ENCODE results near the gene PRKCE. TPM values are rescaled to one million over a fixed set of nuclear protein-coding genes. Genes with fewer than 3 reads are reported as not detected.

The PRKCE gene
- total RNA-seq, 4 donors from 2014 or later, result 5.9 to 21.2 (median 18.5) TPM

DNA sequence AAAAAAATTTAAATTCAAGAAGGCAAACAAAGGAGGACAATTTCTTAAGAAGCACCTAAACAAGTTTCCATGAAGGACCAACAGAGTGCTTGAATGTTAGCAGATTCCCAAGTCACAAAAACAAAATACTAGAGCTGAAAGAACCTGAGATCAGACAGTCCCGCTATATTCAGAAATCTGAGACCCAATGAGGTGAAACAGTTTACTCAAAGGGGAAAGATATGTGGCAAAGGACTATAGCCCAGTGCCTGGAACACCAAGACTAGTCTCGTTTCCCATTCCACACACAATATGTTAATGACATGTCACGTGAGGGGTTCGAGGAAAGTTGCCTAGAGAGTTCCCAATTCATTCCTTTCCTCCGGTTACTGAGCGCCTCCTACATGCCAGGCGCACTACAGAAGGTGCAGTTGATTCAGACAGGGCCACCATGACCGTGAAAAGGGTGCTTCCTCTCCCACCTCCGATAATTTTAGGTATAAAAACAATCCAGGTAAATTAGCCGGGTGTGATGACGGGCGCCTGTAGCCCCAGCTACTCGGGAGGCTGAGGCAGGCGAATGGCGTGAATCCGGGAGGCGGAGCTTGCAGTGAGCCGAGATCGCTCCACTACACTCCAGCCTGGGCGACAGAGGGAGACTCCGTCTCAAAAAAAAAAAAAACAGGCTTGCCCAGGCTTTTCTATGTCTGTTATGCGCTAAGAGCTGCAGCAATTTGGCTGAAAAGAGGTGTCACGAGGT, 41.0 kb upstream of the PRKCE start:
- ATAC-seq, result peak; percentile 55
- peaks cover 5 to 54% (median 18%) of the 10 kb centered on the region in 3 donors for H3K4me1 ChIP-seq
- H3K27me3 ChIP-seq, result no peaks in the 10 kb centered on the region

DNA sequence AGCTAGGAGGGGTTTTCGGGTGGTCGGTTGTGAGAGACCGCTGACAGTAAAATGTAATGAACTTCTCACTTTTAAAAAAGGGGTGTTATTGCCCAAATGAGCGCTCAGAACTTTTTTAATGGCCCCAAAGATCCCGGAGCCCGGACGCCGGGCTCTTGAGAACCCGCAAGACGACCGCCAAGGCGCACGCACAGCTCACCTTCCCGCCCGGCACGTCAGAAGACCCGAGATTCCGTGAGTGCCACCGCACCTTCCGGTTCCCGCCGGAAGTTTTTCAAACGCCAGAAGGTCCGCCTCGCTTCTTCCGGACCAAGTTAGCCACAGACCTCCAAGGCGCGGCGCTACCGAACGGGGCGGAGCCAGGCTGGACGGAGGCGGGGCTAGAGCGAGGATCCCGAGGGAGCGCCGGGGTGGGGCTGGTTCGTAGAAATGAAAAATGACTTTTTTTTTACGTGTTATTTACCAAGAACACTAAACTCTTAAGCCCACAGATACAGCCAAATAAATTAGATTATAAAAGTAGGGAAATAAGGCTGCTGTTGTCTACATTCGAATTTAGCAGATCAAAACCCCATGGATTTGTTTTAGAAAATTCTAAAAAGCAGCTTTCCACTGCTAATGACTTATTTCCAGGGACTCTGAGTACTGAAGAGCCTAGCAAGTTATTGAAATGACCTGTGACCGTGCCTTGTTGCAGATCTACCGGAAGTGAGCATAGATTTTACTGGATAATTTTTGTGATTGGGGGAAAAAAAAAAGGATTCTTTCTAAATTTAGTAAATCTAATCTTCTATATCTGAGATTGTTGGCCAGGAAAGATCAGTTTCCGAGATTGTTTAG, 40.2 kb upstream of the PRKCE start, which contains the start of gene SRBD1:
SRBD1 (minus strand) TSS at position 248 of the 840 bp plus-strand sequence. CDS start 5,826 bp downstream, outside the sequence.
- TF ChIP-seq POLR2AphosphoS5 (IDR thresholded peaks at IDR 0.05) (peak; percentile 72), EP300 (IDR thresholded peaks at IDR 0.05) (no peak), POLR2A (IDR thresholded peaks at IDR 0.05) (peak; percentile 36 to 38)
- TF ChIP-seq, protein P1, sequence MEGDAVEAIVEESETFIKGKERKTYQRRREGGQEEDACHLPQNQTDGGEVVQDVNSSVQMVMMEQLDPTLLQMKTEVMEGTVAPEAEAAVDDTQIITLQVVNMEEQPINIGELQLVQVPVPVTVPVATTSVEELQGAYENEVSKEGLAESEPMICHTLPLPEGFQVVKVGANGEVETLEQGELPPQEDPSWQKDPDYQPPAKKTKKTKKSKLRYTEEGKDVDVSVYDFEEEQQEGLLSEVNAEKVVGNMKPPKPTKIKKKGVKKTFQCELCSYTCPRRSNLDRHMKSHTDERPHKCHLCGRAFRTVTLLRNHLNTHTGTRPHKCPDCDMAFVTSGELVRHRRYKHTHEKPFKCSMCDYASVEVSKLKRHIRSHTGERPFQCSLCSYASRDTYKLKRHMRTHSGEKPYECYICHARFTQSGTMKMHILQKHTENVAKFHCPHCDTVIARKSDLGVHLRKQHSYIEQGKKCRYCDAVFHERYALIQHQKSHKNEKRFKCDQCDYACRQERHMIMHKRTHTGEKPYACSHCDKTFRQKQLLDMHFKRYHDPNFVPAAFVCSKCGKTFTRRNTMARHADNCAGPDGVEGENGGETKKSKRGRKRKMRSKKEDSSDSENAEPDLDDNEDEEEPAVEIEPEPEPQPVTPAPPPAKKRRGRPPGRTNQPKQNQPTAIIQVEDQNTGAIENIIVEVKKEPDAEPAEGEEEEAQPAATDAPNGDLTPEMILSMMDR (IDR thresholded peaks at IDR 0.05), result peak in 2 of 4 experiments; percentile 28 to 39
- peak; percentile 96 for ATAC-seq
- Histone ChIP-seq H3K4me3 (peak within 1 kb of the TSS; percentile 69 to 96), H3K4me1 (peaks cover 5 to 55% (median 18%) of the 10 kb centered on the region in 3 donors), H3K9me3 (no peaks in the 10 kb centered on the region), H3K27ac (peak within 1 kb of the TSS; percentile 87 to 97 (median 90)), H3K27me3 (no peaks in the 10 kb centered on the region), H3K36me3 (no peaks in the 10 kb centered on the region)
- 4% methylated on average over 12 to 25 of the region's 44 CpGs for WGBS, 2 donors (ENCODE audit: low coverage in 1 of 2)

More for the DNA sequence above, 41.0 kb upstream of the PRKCE start:
- TF ChIP-seq POLR2A (IDR thresholded peaks at IDR 0.05) (no peak), EP300 (IDR thresholded peaks at IDR 0.05) (no peak), POLR2AphosphoS5 (IDR thresholded peaks at IDR 0.05) (peak; percentile 13)
- TF ChIP-seq, protein P1 (IDR thresholded peaks at IDR 0.05), result peak in 1 of 4 experiments; percentile 51
- WGBS, 2 donors (ENCODE audit: low coverage in 1 of 2), result 2% methylated on average over 10 to 11 of the region's 23 CpGs
- Histone ChIP-seq H3K4me3 (peak overlapping the region; percentile 69 to 96), H3K9me3 (no peaks in the 10 kb centered on the region), H3K36me3 (no peaks in the 10 kb centered on the region), H3K27ac (peak overlapping the region; percentile 87 to 97 (median 90))

DNA sequence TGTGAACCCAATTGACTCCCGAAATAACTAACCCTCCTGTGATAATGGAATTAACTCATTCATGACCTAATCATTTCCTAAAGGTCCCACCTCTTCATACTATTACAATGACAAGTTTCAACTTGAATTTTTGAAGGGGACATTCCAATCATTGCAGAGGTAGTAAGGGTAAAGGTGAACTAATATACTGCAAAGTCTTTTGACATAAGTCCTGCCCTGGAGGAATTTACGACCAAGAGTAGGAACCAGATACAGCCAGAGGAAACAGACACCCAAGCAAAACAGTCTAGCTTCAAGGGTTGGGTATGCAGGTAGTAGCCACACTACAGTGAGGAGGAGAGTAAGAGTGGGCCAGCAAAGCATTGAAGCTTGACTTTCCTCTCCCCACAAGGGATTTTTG, 39.2 kb upstream of the PRKCE start:
- Histone ChIP-seq H3K4me1 (peaks cover 5 to 58% (median 18%) of the 10 kb centered on the region in 3 donors), H3K36me3 (no peaks in the 10 kb centered on the region), H3K27me3 (no peaks in the 10 kb centered on the region), H3K27ac (peak overlapping the region; percentile 32 to 97 (median 90)), H3K4me3 (no peak overlapping the region), H3K9me3 (no peaks in the 10 kb centered on the region)
- ATAC-seq, result no peak
- TF ChIP-seq, protein P1 (IDR thresholded peaks at IDR 0.05), result no peak
- TF ChIP-seq EP300 (IDR thresholded peaks at IDR 0.05) (no peak), POLR2A (IDR thresholded peaks at IDR 0.05) (no peak), POLR2AphosphoS5 (IDR thresholded peaks at IDR 0.05) (no peak)
- WGBS, 2 donors (ENCODE audit: low coverage in 1 of 2), result 64 to 73% methylated on average over 2 of the region's 2 CpGs

DNA sequence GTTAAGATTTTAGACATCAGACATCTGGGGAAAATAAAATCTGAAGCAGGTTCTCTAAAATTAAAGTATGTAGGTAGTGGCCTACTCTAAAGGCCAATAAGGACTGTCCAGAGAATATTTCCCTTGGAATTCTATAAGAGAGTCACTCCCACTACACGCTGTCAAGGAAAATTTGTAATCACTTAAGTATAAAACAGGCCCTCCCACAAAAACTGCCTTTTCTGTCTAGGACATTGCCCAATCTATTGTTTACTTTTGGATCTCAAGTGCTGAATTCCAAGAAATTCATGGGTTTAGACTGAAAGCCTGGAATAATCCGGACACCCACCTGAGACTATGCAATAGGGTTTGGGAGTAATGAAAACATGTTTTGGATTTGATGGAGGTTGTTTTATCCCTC, 38.7 kb upstream of the PRKCE start:
- H3K27me3 ChIP-seq, result no peaks in the 10 kb centered on the region
- TF ChIP-seq EP300 (IDR thresholded peaks at IDR 0.05), result no peak
- TF ChIP-seq, protein P1 (IDR thresholded peaks at IDR 0.05), result no peak
- TF ChIP-seq POLR2A (IDR thresholded peaks at IDR 0.05), result no peak
- no peak for TF ChIP-seq POLR2AphosphoS5 (IDR thresholded peaks at IDR 0.05)
- H3K4me3 ChIP-seq, result no peak overlapping the region
- 54 to 76% methylated on average over 2 of the region's 2 CpGs for WGBS, 2 donors (ENCODE audit: low coverage in 1 of 2)
- no peak for ATAC-seq
- H3K4me1 ChIP-seq, result peaks cover 5 to 63% (median 18%) of the 10 kb centered on the region in 3 donors
- H3K9me3 ChIP-seq, result no peaks in the 10 kb centered on the region
- H3K36me3 ChIP-seq, result no peaks in the 10 kb centered on the region
- H3K27ac ChIP-seq, result peak overlapping the region in 3 of 4 donors; percentile 9 to 97 (median 32)
